Upper lobe of left lung (tissue), 6 donors: ENCODE results near the gene OBSCN. TPM values are rescaled to one million over a fixed set of nuclear protein-coding genes. Genes with fewer than 3 reads are reported as not detected.

Experiments used
- ATAC-seq, 2 donors: fragments of 200-7000 bp; cut with Tn5 transposase; one replicate each; pipeline ENCODE4 v1.9.1; 2022; ENCODE audit warnings: mild to moderate bottlenecking in 2 of 2, moderate library complexity in 2 of 2; ENCODE audit not compliant: low FRiP score in 2 of 2
- DNase-seq, 2 donors: peaks; one replicate each; pipeline ENCODE4 v3.0.0-alpha.2; 2019 to 2020
- H3K27ac ChIP-seq, 4 donors: fragments of 200-600 bp; sonication (generic); one replicate each; pipeline ENCODE4 v1.5.1; 2016 to 2019
- H3K27me3 ChIP-seq, 4 donors: fragments of 200-600 bp; sonication (generic); one replicate each; pipeline ENCODE4 v1.5.1; 2017 to 2019
- H3K36me3 ChIP-seq, 4 donors: fragments of 200-600 bp; sonication (generic); one replicate each; pipeline ENCODE4 v1.5.1; 2016 to 2019
- H3K4me1 ChIP-seq, 4 donors: fragments of 200-600 bp; sonication (generic); one replicate each; pipeline ENCODE4 v1.5.1; 2018 to 2019
- H3K4me3 ChIP-seq, 4 donors: fragments of 200-600 bp; sonication (generic); one replicate each; pipeline ENCODE4 v1.5.1; 2017 to 2019; ENCODE audit warnings: mild to moderate bottlenecking in 2 of 4, moderate library complexity in 1 of 4
- H3K9me3 ChIP-seq, 4 donors: fragments of 200-600 bp; sonication (generic); one replicate each; pipeline ENCODE4 v1.5.1; 2018 to 2019
- EP300 ChIP-seq, 4 donors: sonication (generic); formaldehyde crosslinking; IDR thresholded peaks; one replicate each; pipeline ENCODE4 v1.5.1; 2017; ENCODE audit warnings: antibody characterized with exemption in 4 of 4, control low read depth in 2 of 4
- POLR2A ChIP-seq, 4 donors: fragments of 450-650 bp; IDR thresholded peaks; one replicate each; pipeline ENCODE4 v1.5.1; 2016 to 2017; ENCODE audit warnings: antibody characterized with exemption in 4 of 4, mild to moderate bottlenecking in 2 of 4
- POLR2AphosphoS5 ChIP-seq, 2 donors: sonication (generic); formaldehyde crosslinking; IDR thresholded peaks; one replicate each; pipeline ENCODE4 v1.5.1; 2017; ENCODE audit warnings: antibody characterized with exemption in 2 of 2
- WGBS, 2 donors: methylation state at CpG; one replicate each; pipeline ENCODE4 v1.1.5; 2017 to 2018; 5-methylcytosine and 5-hydroxymethylcytosine counted together
- total RNA-seq, 6 donors: library from RNA; depleted of rRNA in 4 of 6; stranded (reverse); fragments of >200 nt in 4 of 6; gene quantifications; one replicate each; pipeline versions ENCODE4 v1.1.0 to v1.2.1, GENCODE V29; 2016 to 2021
- TF ChIP-seq, protein P1 (sequence below), 6 experiments: fragments of 450-650 bp in 4 of 6; fragments of 200-600 bp in 2 of 6; sonication (generic) in 2 of 6; IDR thresholded peaks; one replicate each; pipeline ENCODE4 v1.5.1; 2016 to 2019; ENCODE audit warnings: antibody characterized with exemption in 6 of 6
- donor health status: DM: no; HTN: no; CAD: no; lungs with moderate emphysema.
- donor health status: DM: no; HTN: yes; CAD: no; lungs with severe emphysema.

Gene OBSCN
- total RNA-seq, 6 donors from 2014 or later: 15.7 to 160 (median 47.0) TPM

GRCh38 chr1:228278432-228278941 is 70.6 kb downstream of the OBSCN start:
- DNase-seq: peak in 1 of 2 donors; percentile 81
- peaks cover 4 to 18% (median 14%) of the 10 kb centered on the region in 4 donors for H3K4me1 ChIP-seq

DNA sequence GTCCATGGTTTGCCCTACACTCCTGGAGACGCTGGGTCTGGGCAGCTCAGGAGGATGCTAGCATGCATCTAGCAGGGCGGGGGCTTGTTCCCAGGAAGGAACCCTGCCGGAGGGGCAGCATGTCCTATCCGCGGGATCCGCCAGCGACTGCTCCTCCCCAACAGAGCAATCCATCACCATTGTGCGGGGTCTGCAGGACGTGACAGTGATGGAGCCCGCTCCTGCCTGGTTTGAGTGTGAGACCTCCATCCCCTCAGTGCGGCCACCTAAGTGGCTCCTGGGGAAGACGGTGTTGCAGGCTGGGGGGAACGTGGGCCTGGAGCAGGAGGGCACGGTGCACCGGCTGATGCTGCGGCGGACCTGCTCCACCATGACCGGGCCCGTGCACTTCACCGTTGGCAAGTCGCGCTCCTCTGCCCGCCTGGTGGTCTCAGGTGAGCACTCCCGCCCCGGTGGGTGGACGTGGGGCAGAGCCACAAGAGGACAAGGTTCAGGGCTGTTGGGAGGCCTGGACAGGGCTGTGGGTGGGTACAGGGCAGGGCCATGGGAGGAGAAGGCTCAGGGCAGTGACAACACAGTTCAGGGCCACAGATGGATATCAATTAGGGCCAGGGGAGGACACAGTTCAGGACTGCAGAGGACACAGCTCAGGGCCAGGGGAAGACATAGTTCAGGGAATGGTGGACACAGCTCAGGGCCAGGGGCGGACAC is 71.3 kb downstream of the OBSCN start:
- 95 to 98% methylated on average over 10 to 27 of the region's 27 CpGs for WGBS, 2 donors
- Histone ChIP-seq H3K27ac (no peak overlapping the region), H3K27me3 (no peaks in the 10 kb centered on the region), H3K36me3 (peaks cover 0 to 57% (median 20%) of the 10 kb centered on the region in 4 donors), H3K4me1 (peaks cover 4 to 18% (median 14%) of the 10 kb centered on the region in 4 donors), H3K4me3 (no peak overlapping the region), H3K9me3 (no peaks in the 10 kb centered on the region)
- no peak for TF ChIP-seq POLR2AphosphoS5 (IDR thresholded peaks at IDR 0.05)
- TF ChIP-seq POLR2A (IDR thresholded peaks at IDR 0.05): no peak
- TF ChIP-seq, protein P1, sequence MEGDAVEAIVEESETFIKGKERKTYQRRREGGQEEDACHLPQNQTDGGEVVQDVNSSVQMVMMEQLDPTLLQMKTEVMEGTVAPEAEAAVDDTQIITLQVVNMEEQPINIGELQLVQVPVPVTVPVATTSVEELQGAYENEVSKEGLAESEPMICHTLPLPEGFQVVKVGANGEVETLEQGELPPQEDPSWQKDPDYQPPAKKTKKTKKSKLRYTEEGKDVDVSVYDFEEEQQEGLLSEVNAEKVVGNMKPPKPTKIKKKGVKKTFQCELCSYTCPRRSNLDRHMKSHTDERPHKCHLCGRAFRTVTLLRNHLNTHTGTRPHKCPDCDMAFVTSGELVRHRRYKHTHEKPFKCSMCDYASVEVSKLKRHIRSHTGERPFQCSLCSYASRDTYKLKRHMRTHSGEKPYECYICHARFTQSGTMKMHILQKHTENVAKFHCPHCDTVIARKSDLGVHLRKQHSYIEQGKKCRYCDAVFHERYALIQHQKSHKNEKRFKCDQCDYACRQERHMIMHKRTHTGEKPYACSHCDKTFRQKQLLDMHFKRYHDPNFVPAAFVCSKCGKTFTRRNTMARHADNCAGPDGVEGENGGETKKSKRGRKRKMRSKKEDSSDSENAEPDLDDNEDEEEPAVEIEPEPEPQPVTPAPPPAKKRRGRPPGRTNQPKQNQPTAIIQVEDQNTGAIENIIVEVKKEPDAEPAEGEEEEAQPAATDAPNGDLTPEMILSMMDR (IDR thresholded peaks at IDR 0.05): no peak
- TF ChIP-seq EP300 (IDR thresholded peaks at IDR 0.05): no peak
- no peak for ATAC-seq
- peak in 1 of 2 donors; percentile 80 for DNase-seq

More at GRCh38 chr1:228278432-228278941, 70.6 kb downstream of the OBSCN start:
- TF ChIP-seq, protein P1 (IDR thresholded peaks at IDR 0.05): no peak
- TF ChIP-seq POLR2A (IDR thresholded peaks at IDR 0.05) (no peak), POLR2AphosphoS5 (IDR thresholded peaks at IDR 0.05) (no peak), EP300 (IDR thresholded peaks at IDR 0.05) (no peak)
- Histone ChIP-seq H3K27me3 (no peaks in the 10 kb centered on the region), H3K9me3 (no peaks in the 10 kb centered on the region), H3K27ac (no peak overlapping the region), H3K36me3 (peaks cover 0 to 52% (median 20%) of the 10 kb centered on the region in 4 donors), H3K4me3 (no peak overlapping the region)
- no peak for ATAC-seq
- WGBS, 2 donors: 97 to 100% methylated on average over 6 to 7 of the region's 21 CpGs

DNA sequence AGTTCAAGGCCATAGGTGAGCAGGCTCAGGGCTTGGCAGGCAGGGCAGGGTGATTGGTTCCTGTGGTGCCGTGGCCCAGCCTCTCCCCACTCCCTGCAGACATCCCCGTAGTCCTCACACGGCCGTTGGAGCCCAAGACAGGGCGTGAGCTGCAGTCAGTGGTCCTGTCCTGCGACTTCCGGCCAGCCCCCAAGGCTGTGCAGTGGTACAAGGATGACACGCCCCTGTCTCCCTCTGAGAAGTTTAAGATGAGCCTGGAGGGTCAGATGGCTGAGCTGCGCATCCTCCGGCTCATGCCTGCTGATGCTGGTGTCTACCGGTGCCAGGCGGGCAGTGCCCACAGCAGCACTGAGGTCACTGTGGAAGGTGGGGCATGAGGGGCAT is 71.9 kb downstream of the OBSCN start:
- TF ChIP-seq, protein P1 (IDR thresholded peaks at IDR 0.05): no peak
- no peak for TF ChIP-seq POLR2A (IDR thresholded peaks at IDR 0.05)
- no peak for TF ChIP-seq POLR2AphosphoS5 (IDR thresholded peaks at IDR 0.05)
- TF ChIP-seq EP300 (IDR thresholded peaks at IDR 0.05): no peak
- Histone ChIP-seq H3K4me1 (peaks cover 4 to 18% (median 14%) of the 10 kb centered on the region in 4 donors), H3K36me3 (peaks cover 0 to 60% (median 20%) of the 10 kb centered on the region in 4 donors), H3K4me3 (no peak overlapping the region), H3K27me3 (no peaks in the 10 kb centered on the region), H3K9me3 (no peaks in the 10 kb centered on the region), H3K27ac (no peak overlapping the region)
- ATAC-seq: no peak
- no peak for DNase-seq
- WGBS, 2 donors: 90 to 100% methylated on average over 2 to 12 of the region's 12 CpGs

DNA sequence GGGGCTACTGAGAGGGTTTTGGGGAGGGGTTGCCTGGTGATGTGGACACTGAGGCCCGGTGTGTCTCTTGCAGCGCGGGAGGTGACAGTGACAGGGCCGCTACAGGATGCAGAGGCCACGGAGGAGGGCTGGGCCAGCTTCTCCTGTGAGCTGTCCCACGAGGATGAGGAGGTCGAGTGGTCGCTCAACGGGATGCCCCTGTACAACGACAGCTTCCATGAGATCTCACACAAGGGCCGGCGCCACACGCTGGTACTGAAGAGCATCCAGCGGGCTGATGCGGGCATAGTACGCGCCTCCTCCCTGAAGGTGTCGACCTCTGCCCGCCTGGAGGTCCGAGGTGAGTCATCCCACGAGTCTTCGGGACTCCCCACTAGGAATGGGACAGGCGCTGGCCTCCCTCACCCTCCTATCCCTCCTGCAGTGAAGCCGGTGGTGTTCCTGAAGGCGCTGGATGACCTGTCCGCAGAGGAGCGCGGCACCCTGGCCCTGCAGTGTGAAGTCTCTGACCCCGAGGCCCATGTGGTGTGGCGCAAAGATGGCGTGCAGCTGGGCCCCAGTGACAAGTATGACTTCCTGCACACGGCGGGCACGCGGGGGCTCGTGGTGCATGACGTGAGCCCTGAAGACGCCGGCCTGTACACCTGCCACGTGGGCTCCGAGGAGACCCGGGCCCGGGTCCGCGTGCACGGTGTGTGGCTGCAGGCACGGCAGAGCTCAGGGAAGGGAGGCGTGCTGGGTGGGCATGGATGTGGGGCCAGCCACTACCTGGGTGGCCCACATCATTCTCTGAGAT is 72.5 kb downstream of the OBSCN start:
- Histone ChIP-seq H3K36me3 (peaks cover 0 to 60% (median 20%) of the 10 kb centered on the region in 4 donors), H3K27ac (no peak overlapping the region), H3K9me3 (no peaks in the 10 kb centered on the region), H3K27me3 (no peaks in the 10 kb centered on the region), H3K4me1 (peaks cover under 1 to 12% (median 8%) of the 10 kb centered on the region in 4 donors), H3K4me3 (no peak overlapping the region)
- 93 to 99% methylated on average over 29 to 48 of the region's 48 CpGs for WGBS, 2 donors
- peak; percentile 19 to 73 for DNase-seq
- no peak for TF ChIP-seq POLR2AphosphoS5 (IDR thresholded peaks at IDR 0.05)
- TF ChIP-seq, protein P1 (IDR thresholded peaks at IDR 0.05): no peak
- no peak for TF ChIP-seq EP300 (IDR thresholded peaks at IDR 0.05)
- TF ChIP-seq POLR2A (IDR thresholded peaks at IDR 0.05): no peak
- no peak for ATAC-seq
